SK-N-SH (cell line): ENCODE data around the gene PARP11.

Experiments
- CTCF ChIP-seq: fragments of 200-600 bp; sonication (generic); IDR thresholded peaks from 2 replicates; pipeline ENCODE4 v1.6.1; 2017; ENCODE audit warnings: antibody characterized with exemption, mild to moderate bottlenecking, moderate library complexity
- TCF12 ChIP-seq: IDR thresholded peaks from 2 replicates; pipeline ENCODE4 v1.4.0; 2012

GRCh38 chr12:3896801-3897351 lies 23.7 kb upstream of the PARP11 start:
- TF ChIP-seq TCF12 (no peak), CTCF (no peak)
